H9 (cell line): ENCODE results near the gene INTS1. TPM values are rescaled to one million over a fixed set of nuclear protein-coding genes. Genes with fewer than 3 reads are reported as not detected.

Experiments
- DNase-seq: peaks from one replicate; pipeline ENCODE4 v3.0.0-alpha.2; 2017
- H2AFZ ChIP-seq: one replicate; pipeline ENCODE4 v1.6.1; 2013; ENCODE audit warnings: mild to moderate bottlenecking, low read length, control low read depth, moderate library complexity
- H2AK5ac ChIP-seq: 2 replicates; pipeline ENCODE4 v1.6.1; 2013; ENCODE audit warnings: low read length, control low read depth, mixed read lengths; ENCODE audit not compliant: insufficient read length
- H2BK120ac ChIP-seq: one replicate; pipeline ENCODE4 v1.6.1; 2013; ENCODE audit warnings: low read depth, mild to moderate bottlenecking, low read length, control low read depth, inconsistent platforms; ENCODE audit not compliant: poor library complexity, severe bottlenecking
- H2BK12ac ChIP-seq: 2 replicates; pipeline ENCODE4 v1.6.1; 2013; ENCODE audit warnings: low read length, control low read depth, mixed read lengths, low read depth; ENCODE audit not compliant: insufficient read length
- H2BK15ac ChIP-seq: 2 replicates; pipeline ENCODE4 v1.6.1; 2013; ENCODE audit warnings: low read depth, low read length, control low read depth
- H2BK20ac ChIP-seq: one replicate; pipeline ENCODE4 v1.6.1; 2013; ENCODE audit warnings: low read depth, mild to moderate bottlenecking, low read length, control low read depth, inconsistent platforms; ENCODE audit not compliant: poor library complexity, severe bottlenecking
- H2BK5ac ChIP-seq: 2 replicates; pipeline ENCODE4 v1.6.1; 2013; ENCODE audit warnings: low read length, control low read depth, mixed read lengths; ENCODE audit not compliant: insufficient read length
- H3K14ac ChIP-seq: 2 replicates; pipeline ENCODE4 v1.6.1; 2013; ENCODE audit warnings: low read length, control low read depth; ENCODE audit not compliant: insufficient read depth
- H3K18ac ChIP-seq: 2 replicates; pipeline ENCODE4 v1.6.1; 2013; ENCODE audit warnings: low read depth, mild to moderate bottlenecking, mixed read lengths, low read length, control low read depth; ENCODE audit not compliant: insufficient read length
- H3K23ac ChIP-seq: 2 replicates; pipeline ENCODE4 v1.6.1; 2013; ENCODE audit warnings: low read length, control low read depth, mixed read lengths, low read depth; ENCODE audit not compliant: insufficient read length
- H3K23me2 ChIP-seq: 2 replicates; pipeline ENCODE4 v1.6.1; 2013; ENCODE audit warnings: low read depth, mild to moderate bottlenecking, mixed read lengths, low read length, control low read depth; ENCODE audit not compliant: insufficient read length, poor library complexity, severe bottlenecking
- H3K27ac ChIP-seq: 2 replicates; pipeline ENCODE4 v1.5.1; 2013; ENCODE audit warnings: low read length, control low read depth, mixed read lengths, low read depth; ENCODE audit not compliant: insufficient read length
- H3K27me3 ChIP-seq: 2 replicates; pipeline ENCODE4 v1.6.1; 2013; ENCODE audit warnings: low read length, control low read depth, inconsistent platforms; ENCODE audit not compliant: insufficient read depth
- H3K4ac ChIP-seq: 2 replicates; pipeline ENCODE4 v1.6.1; 2013; ENCODE audit warnings: low read depth, mild to moderate bottlenecking, control low read depth, inconsistent platforms, low read length, moderate library complexity
- H3K4me1 ChIP-seq: 2 replicates; pipeline ENCODE4 v1.6.1; 2013; ENCODE audit warnings: low read length, control low read depth, inconsistent platforms; ENCODE audit not compliant: insufficient read depth
- H3K4me2 ChIP-seq: 2 replicates; pipeline ENCODE4 v1.6.1; 2013; ENCODE audit warnings: low read length, control low read depth, mixed read lengths; ENCODE audit not compliant: insufficient read length, insufficient read depth
- H3K56ac ChIP-seq: 2 replicates; pipeline ENCODE4 v1.6.1; 2013; ENCODE audit warnings: low read depth, mild to moderate bottlenecking, mixed read lengths, low read length, control low read depth; ENCODE audit not compliant: insufficient read length
- H3K79me1 ChIP-seq: 2 replicates; pipeline ENCODE4 v1.6.1; 2013; ENCODE audit warnings: low read depth, mild to moderate bottlenecking, moderate library complexity, low read length, control low read depth, inconsistent platforms; ENCODE audit not compliant: insufficient read depth, poor library complexity, severe bottlenecking
- H3K79me2 ChIP-seq: 2 replicates; pipeline ENCODE4 v1.6.1; 2013; ENCODE audit warnings: low read length, control low read depth, inconsistent platforms; ENCODE audit not compliant: insufficient read depth
- H3K9ac ChIP-seq: 2 replicates; pipeline ENCODE4 v1.6.1; 2013; ENCODE audit warnings: low read length, control low read depth, mixed read lengths; ENCODE audit not compliant: insufficient read length; ENCODE audit errors: extremely low read depth
- H3K9me3 ChIP-seq: one replicate; pipeline ENCODE4 v1.6.1; 2013; ENCODE audit warnings: low read depth, low read length, inconsistent platforms; ENCODE audit not compliant: control insufficient read depth
- H3T11ph ChIP-seq: one replicate; pipeline ENCODE4 v1.6.1; 2013; ENCODE audit warnings: mild to moderate bottlenecking, low read length, control low read depth, inconsistent platforms
- H4K20me1 ChIP-seq: one replicate; pipeline ENCODE4 v1.6.1; 2013; ENCODE audit not compliant: control insufficient read depth, insufficient read length, insufficient read depth
- H4K5ac ChIP-seq: 2 replicates; pipeline ENCODE4 v1.6.1; 2013; ENCODE audit warnings: low read depth, mild to moderate bottlenecking, mixed read lengths, low read length, control low read depth; ENCODE audit not compliant: insufficient read length
- H4K8ac ChIP-seq: replicated peaks from 2 replicates; pipeline ENCODE4 v1.6.1; 2013; ENCODE audit warnings: low read length, control low read depth, mixed read lengths, low read depth; ENCODE audit not compliant: insufficient read length
- H4K91ac ChIP-seq: 2 replicates; pipeline ENCODE4 v1.6.1; 2013; ENCODE audit warnings: low read depth, mild to moderate bottlenecking, moderate library complexity, mixed read lengths, low read length, control low read depth; ENCODE audit not compliant: insufficient read length
- H3K27ac Mint-ChIP-seq, 3 experiments: 2 replicates in 2 of 3; 3 replicates in 1 of 3; pipeline ENCODE4 v1.8.0; 2020 to 2021; ENCODE audit warnings: mixed read lengths in 3 of 3, mild to moderate bottlenecking in 1 of 3, moderate library complexity in 1 of 3
- H3K27me3 Mint-ChIP-seq: 2 replicates; pipeline ENCODE4 v1.8.0; 2021; ENCODE audit warnings: low read depth, mild to moderate bottlenecking, moderate library complexity, mixed read lengths
- H3K36me3 Mint-ChIP-seq, 3 experiments: 2 replicates in 2 of 3; 3 replicates in 1 of 3; pipeline ENCODE4 v1.8.0; 2020 to 2021; ENCODE audit warnings: low read depth in 3 of 3, mixed read lengths in 3 of 3; ENCODE audit not compliant: insufficient read depth in 1 of 3
- H3K4me1 Mint-ChIP-seq, 2 experiments: 2 replicates each; pipeline ENCODE4 v1.8.0; 2020; ENCODE audit warnings: mixed read lengths in 2 of 2
- H3K4me3 Mint-ChIP-seq, 2 experiments: 2 replicates in 1 of 2; 3 replicates in 1 of 2; pipeline ENCODE4 v1.8.0; 2020 to 2021; ENCODE audit warnings: mild to moderate bottlenecking in 2 of 2, mixed read lengths in 2 of 2, moderate library complexity in 1 of 2
- H3K9me3 Mint-ChIP-seq, 2 experiments: 2 replicates in 1 of 2; 3 replicates in 1 of 2; pipeline ENCODE4 v1.8.0; 2020; ENCODE audit warnings: mild to moderate bottlenecking in 2 of 2, mixed read lengths in 2 of 2, moderate library complexity in 1 of 2
- WGBS: extraction: QIAGEN DNeasy Blood & Tissue Kit; methylation state at CpG from one replicate; pipeline ENCODE4 v1.1.7; 2013; ENCODE audit warnings: missing lambda C conversion rate, low lambda C conversion rate, mixed read lengths; ENCODE audit not compliant: insufficient read length; ENCODE audit errors: extremely low coverage; 5-methylcytosine and 5-hydroxymethylcytosine counted together
- total RNA-seq: library from RNA; stranded (reverse); gene quantifications from 2 replicates; pipeline ENCODE4 v1.2.1, GENCODE V29; 2021
- TF ChIP-seq, protein P1 (sequence below): fragments of 200-600 bp; sonication (generic); conservative IDR thresholded peaks from 3 replicates; pipeline ENCODE4 v1.8.0; 2021; ENCODE audit warnings: antibody characterized with exemption, mild to moderate bottlenecking

Gene INTS1
- total RNA-seq, 1 experiment from 2014 or later = 133 TPM

DNA sequence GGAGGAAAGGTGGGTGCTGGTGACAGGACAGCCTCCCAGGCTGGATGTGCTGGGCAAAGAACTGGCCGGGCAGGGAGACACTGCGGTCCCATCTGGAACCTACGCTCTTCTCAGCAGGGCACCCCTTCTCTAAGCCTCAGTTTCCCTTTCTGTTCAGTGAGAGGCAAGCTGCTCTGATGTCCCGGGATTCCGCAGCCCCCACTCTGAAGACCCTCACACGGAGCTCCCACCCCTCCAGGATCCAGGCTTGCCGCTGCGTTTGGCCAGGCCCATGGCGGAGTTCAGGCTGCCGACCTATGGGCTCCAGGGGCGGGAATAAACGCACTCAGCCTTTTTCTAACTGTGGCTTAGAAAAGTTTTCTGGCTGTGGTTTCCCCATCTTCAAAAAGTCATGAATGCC lies 10.2 kb upstream of the INTS1 start:
- Histone ChIP-seq H3K23me2 (no peaks in the 10 kb centered on the region), H2BK20ac (no peak overlapping the region), H3K4me1 (no peaks in the 10 kb centered on the region), H2BK15ac (no peak overlapping the region), H3K27me3 (no peaks in the 10 kb centered on the region), H2AK5ac (no peak overlapping the region), H3K14ac (no peak overlapping the region), H3K9ac (no peak overlapping the region), H4K91ac (no peak overlapping the region), H3K27ac (no peak overlapping the region), H3T11ph (no peak overlapping the region), H4K8ac (no peak overlapping the region), H3K79me1 (no peaks in the 10 kb centered on the region), H2AFZ (no peak overlapping the region), H4K5ac (no peak overlapping the region), H4K20me1 (no peaks in the 10 kb centered on the region), H3K23ac (no peak overlapping the region), H2BK5ac (no peak overlapping the region), H3K56ac (no peak overlapping the region), H3K18ac (no peak overlapping the region), H3K4me2 (no peak overlapping the region), H2BK120ac (no peak overlapping the region), H2BK12ac (no peak overlapping the region), H3K4ac (no peak overlapping the region), H3K9me3 (no peaks in the 10 kb centered on the region), H3K79me2 (no peaks in the 10 kb centered on the region)
- WGBS = no CpG with 5 or more reads among the region's 12 CpGs
- TF ChIP-seq, protein P1, sequence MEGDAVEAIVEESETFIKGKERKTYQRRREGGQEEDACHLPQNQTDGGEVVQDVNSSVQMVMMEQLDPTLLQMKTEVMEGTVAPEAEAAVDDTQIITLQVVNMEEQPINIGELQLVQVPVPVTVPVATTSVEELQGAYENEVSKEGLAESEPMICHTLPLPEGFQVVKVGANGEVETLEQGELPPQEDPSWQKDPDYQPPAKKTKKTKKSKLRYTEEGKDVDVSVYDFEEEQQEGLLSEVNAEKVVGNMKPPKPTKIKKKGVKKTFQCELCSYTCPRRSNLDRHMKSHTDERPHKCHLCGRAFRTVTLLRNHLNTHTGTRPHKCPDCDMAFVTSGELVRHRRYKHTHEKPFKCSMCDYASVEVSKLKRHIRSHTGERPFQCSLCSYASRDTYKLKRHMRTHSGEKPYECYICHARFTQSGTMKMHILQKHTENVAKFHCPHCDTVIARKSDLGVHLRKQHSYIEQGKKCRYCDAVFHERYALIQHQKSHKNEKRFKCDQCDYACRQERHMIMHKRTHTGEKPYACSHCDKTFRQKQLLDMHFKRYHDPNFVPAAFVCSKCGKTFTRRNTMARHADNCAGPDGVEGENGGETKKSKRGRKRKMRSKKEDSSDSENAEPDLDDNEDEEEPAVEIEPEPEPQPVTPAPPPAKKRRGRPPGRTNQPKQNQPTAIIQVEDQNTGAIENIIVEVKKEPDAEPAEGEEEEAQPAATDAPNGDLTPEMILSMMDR = no peak
- no peak overlapping the region for H3K27ac Mint-ChIP-seq
- no peak overlapping the region for H3K4me3 Mint-ChIP-seq
- H3K36me3 Mint-ChIP-seq = no peaks in the 10 kb centered on the region
- peaks cover 2% of the 10 kb centered on the region for H3K27me3 Mint-ChIP-seq
- peaks cover 0 to 3% of the 10 kb centered on the region in 2 experiments; a peak in 2 of 4 replicates for H3K4me1 Mint-ChIP-seq
- peaks cover 0 to 4% of the 10 kb centered on the region in 2 experiments; a peak in 3 of 5 replicates for H3K9me3 Mint-ChIP-seq
- no peak for DNase-seq
